HG02981 (cell line): Measurements from ENCODE around the gene STRADB.
A peak's percentile ranks its signal among the peaks of the same experiment; 100 is the strongest.
"Not testable (repeated sequence)": the region's sequence is repeated elsewhere in the genome, so short reads cannot be mapped to it uniquely, and the experiment has no call there.

ENCODE experiments used
- ATAC-seq: cut with Tn5 transposase; IDR thresholded peaks from one replicate; pipeline ENCODE4 v1.9.1; 2021; ENCODE audit warnings: mild to moderate bottlenecking, moderate library complexity; ENCODE audit not compliant: unreplicated experiment

Gene STRADB

GRCh38 chr2:201429835-201430234 is 21.7 kb upstream of the STRADB start:
- not testable (repeated sequence) for ATAC-seq

DNA sequence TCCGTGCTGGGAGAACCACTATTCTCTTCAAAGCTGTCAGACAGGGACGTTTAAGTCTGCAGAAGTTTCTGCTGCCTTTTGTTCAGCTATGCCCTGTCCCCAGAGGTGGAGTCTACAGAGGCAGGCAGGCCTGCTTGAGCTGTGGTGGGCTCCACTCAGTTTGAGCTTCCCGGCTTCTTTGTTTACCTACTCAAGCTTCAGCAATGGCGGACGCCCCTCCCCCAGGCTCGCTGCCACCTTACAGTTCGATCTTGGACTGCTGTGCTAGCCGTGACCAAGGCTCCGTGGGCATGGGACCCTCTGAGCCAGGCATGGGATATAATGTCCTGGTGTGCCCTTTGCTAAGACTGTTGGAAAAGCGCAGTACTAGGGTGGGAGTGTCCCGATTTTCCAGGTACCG is 21.2 kb upstream of the STRADB start:
- ATAC-seq, result not testable (repeated sequence)

DNA sequence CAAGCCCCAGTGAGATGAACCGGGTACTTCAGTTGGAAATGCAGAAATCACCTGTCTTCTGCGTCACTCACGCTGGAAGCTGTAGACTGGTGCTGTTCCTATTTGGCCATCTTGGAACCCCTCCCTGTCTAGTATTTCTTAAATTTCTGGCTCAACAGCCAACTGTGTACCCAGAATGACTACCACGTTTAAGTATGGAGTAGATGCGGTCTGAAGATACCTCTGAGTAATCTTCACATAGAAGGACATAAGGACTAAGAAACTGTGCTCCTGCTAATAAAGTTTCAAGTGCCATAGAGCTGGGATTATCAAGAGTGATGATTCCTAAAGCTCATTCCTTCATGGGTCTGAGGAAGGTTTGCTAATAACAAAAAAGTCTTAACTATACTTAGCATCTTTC is 20.7 kb upstream of the STRADB start:
- ATAC-seq, result no peak

DNA sequence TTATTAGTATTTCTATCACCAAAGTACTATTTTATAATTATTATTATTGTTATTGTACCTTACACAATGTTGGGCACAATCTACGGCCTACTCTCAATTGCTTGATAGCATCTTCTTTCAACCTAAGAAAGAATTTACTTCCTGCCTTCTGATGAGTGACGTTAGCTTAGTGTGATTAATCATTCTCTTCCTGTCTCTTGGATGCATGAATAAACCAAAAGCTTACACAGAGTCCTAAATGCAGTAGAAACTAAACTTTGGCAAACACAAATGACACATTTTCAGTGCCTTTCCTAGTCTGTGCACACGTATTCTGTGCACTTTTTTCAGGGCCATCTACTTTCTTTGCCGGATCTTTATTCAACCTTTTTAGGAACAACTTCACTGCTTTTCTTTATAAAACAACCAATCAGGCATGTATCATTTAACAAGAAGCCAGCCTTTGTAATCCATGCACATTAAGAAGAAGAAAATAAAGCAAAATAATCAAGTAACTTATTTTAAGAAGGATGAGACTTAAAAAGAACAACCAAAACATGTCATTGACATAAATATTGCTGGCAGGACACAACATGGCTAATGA is 19.4 kb upstream of the STRADB start:
- no peak for ATAC-seq

GRCh38 chr2:201432621-201433393 is 18.7 kb upstream of the STRADB start:
- no peak for ATAC-seq

- no peak for ATAC-seq
These were observed 18.0 kb upstream of the STRADB start for GRCh38 chr2:201433394-201433995.

DNA sequence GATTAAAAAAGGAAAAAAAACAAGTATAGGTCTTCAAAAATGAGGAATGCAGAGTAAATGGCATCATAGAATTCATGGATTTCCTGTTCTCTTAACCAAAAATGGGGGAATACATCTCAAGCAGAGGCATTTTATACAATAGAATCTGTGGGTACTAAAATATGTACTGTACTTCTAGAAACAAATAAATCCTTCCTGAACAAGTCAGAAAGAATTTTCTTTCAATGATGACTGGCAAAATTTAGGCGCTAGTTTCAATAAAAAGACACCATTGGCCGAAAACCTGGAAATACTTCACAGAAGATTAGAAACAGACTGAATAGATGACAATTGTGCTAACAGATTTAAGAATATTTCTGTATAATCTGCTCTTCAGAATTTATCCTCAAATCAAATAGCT is 15.4 kb upstream of the STRADB start:
- no peak for ATAC-seq

DNA sequence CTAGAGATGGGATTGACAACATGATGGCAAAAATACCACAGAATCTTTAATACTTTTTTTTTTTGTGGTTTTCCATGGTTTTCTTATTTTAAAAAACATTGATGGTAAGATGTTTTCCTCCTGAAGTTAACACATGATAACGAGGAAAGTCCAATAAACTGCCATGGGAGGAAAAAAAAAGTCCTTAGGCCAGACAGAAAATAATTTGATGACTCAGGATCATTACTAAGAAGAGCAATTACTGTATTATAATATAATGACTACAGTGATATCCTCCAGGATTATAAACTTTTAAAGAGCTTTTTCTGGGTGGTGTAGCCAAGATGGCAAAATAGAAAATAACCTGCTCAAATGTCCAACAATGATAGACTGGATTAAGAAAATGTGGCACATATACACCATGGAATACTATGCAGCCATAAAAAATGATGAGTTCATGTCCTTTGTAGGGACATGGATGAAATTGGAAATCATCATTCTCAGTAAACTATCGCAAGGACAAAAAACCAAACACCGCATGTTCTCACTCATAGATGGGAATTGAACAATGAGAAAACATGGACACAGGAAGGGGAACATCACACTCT is 12.1 kb upstream of the STRADB start:
- ATAC-seq, result not testable (repeated sequence)

DNA sequence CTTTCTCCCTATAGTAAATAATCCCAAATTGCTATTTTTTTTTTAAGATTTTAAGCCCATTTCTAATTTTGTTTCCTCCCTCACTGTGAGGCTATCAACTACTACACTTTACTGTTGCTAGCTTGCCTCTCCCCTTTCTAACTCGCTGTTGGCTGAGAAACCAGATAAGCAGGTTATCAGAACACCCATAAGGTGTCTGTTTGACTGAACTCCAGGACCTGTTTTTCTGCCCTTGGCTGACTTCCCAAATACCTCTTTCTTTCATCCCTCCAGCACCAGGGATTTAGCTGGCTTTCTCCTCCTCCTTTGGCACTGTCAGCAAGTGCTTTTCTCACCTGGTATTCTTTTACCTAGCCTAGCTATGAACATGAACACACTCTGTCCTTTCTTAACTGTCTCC is 11.4 kb upstream of the STRADB start:
- ATAC-seq, result no peak

DNA sequence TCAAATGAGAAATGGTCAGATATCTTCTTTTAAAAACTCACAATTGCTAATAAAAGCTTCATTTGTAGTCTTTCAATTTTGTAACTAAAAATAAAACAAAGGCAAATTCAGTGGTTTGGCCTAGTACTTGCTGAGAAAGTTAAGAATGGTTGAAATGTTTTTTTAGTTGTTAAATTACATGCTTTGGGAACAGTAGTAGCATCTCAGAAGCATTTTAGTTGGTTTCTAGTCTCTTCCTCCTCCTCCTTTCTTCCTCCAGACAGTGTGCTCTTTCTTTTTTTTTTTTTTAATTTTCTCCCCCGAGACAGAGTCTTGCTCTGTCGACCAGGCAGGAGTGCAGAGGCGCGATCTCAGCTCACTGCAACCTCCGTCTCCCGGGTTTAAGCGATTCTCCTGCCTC is 10.1 kb upstream of the STRADB start:
- no peak for ATAC-seq

DNA sequence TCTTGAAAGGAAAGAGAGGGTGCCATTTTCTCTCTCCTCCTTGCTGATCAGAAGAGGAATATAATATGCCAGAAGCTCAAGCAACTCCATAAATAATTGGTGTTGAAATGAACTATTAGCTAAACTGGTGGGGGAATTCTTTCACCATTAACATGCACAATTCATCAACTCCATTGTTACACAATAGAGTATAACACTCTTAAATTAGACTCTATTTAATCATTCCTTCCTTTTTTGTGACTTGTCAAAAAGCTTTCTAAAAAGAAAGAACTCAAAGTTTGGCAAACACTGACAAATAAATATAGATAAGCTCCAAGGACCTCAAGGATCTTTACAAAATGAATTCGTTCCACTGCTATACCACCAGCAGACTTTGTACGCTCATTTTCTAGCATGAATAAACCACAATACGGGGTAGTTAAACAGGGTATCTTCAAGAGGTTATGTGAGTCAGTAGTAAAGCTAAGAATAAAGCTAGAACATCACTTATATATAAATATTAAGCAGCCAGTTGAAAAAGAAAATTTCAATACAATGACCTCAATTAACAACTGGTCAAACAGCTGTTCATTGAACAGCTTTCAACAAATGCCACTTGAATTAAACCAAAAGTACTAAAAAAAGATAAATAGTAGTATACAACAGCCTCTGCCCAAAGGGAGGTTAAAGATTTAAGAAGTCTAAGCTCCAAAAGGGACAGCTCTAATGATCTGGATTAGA is 6.6 kb upstream of the STRADB start:
- ATAC-seq, result no peak

DNA sequence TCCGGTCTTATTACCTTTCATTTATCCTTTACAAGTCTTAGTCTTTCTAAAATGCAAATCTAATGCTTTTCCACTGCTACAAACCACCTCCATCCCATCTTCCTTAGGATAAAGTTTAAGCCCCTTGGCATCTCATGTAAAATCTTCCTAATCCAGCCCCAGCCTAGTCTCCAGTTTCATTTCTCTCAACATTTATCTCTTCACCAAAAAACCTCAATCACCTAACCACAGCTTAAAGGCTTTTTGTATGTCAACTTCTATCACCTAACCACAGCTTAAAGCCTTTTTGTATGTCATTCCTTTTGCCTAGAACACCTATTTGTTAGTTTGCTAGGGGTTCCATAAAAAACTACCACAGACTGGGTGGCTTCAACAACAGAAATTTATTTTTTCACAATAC is 4.5 kb upstream of the STRADB start:
- ATAC-seq, result no peak

- ATAC-seq, result no peak
These were observed 3.5 kb upstream of the STRADB start for GRCh38 chr2:201448061-201448460.

GRCh38 chr2:201448701-201449100 is 2.8 kb upstream of the STRADB start:
- ATAC-seq, result no peak

DNA sequence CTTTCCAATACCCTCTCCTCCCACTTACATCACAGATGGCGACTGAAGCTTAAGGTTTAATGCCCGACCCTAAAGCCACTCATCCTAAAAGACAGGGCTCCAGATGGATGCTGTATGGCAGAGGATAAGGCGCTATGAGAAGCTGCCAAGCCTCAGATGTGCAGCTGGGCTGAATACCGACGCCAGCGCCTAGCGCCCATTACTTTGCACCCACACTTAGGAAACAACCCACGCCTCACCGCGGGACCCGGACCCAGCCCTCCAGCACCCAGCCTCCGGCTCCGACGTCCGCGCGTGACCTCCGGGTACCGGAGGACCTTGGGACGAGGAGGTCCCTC is 617 bp upstream of the STRADB start:
- no peak for ATAC-seq

DNA sequence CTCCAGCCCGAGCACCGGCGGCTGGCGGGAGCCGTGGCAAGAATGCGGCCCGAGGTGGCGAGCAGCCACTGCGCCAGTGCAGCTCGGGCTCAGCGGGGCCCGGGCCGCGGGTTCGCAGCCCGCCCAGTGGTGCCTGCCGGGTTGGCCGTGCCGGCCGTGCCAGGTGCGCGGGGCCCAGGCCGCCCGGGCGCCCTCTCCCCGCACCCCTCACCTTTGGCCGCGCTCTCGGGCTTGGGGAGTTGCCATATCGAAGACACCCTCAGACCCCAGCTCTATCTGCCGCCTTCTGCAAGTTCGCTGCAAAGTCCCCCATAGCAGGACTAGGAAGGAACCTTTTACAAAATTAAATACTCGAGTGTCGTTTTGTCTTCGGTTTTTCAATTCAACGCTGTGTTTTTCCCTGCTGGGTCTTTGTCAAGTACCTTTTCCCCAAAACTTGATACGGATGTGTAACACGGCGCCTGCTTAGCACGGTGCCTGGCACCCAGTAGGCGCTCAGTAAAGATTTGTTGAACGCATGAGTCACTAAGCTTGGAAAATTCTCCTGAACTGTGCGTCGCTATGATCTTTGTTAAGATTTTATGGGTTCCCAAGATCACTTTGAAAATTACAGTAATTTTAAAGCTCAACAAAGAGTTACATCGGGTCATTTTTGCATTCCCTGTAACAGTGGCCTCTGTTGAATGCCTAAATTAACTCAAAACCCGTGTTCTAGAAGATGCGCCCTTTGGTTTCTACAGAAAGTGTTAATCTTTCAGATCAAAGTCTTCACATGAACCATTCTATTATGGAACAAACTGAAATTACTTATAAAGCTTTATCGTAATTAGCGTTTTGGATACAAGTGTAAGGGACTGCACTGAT is 750 bp downstream of the STRADB start:
- ATAC-seq, result peak; percentile 19

DNA sequence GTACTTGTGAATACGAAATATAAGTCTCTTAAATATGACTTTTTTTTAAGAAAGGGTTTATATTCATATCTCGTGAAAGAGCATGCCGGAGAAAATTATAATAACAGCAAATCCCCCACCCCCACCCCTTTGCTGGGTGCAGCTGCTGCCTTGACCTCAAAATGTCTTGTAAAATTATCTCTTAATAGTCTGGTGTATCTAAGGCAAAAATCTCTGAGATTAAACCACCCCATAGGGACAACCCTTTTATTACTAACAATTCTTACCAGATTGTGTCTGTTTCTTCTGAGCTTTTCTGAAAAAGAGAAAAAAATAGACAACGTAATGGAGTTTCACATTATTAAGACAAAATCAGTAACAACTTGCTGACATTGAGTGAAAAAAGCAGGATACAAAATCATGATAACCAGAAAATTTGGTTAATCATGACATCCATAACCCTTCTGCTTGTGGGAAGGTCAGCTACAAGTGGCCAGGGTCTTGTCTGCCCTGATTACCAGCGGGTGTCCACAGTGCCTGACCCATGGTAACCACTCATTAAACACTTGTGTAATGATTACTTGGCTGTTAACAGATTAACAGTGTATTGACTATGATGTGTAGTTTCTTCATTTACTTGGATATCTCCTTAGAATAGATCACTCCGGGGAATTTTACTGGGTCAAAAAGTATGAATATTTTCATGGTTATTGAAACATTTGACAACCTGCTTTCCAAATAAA is 1.5 kb downstream of the STRADB start:
- no peak for ATAC-seq

DNA sequence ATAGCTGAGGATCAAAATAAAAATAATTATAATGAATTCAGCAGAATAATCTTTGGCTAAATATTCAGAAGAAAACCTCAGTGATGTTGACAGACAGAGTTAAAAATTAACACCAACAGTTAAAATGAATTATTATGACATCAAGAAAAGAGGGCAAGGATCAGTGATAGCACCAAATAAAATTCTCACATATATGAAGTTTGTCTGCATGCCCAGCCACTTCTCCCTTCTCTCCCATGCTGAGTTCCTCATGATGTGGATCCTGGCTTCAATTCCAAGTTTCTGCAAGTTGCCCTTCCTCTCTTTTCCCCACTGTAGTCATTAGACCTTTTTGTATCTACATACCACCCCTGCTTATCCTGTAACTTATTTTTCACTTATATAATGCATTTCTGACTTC is 6.8 kb downstream of the STRADB start:
- no peak for ATAC-seq

DNA sequence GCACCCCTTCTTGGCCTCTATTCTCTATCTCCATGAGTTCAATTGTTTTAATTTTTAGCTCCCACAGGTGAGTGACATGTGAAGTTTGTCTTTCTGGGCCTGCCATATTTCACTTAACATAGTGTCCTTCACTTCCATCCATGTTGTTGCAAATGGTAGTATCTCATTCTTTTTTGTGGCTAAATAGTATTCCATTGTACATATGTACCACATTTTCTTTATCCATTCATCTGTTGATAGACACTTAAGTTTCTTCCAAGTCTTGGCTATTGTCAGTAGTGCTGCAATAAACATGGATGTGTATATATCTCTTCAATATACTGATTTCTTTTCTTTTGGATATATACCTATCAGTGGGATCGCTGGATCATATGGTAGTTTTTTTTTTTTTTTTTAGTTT is 9.0 kb downstream of the STRADB start:
- ATAC-seq, result no peak

- ATAC-seq, result no peak
These were observed 13.0 kb downstream of the STRADB start for GRCh38 chr2:201464547-201464946.
